GM12891 (cell line): ENCODE results near the gene ADAMTS17.

Experiments
- POLR2A ChIP-seq: IDR thresholded peaks from 2 replicates; pipeline ENCODE4 v1.6.1; 2011; ENCODE audit warnings: low read depth, low read length, control low read depth
- POLR2AphosphoS5 ChIP-seq: IDR thresholded peaks from 2 replicates; pipeline ENCODE4 v1.6.1; 2011; ENCODE audit warnings: low read depth, low read length, control low read depth
- POU2F2 ChIP-seq: IDR thresholded peaks from 2 replicates; pipeline ENCODE4 v1.6.1; 2011; ENCODE audit warnings: low read depth, mild to moderate bottlenecking, control low read depth, low read length, moderate library complexity
- SPI1 ChIP-seq: IDR thresholded peaks from 2 replicates; pipeline ENCODE4 v1.6.1; 2011; ENCODE audit warnings: low read depth, low read length, control low read depth
- TAF1 ChIP-seq: IDR thresholded peaks from 2 replicates; pipeline ENCODE4 v1.6.1; 2011; ENCODE audit warnings: low read depth, low read length, control low read depth

GRCh38 chr15:100095541-100096247 is 246.1 kb downstream of the ADAMTS17 start:
- TF ChIP-seq TAF1 (no peak), POLR2A (no peak), POU2F2 (no peak), POLR2AphosphoS5 (no peak), SPI1 (no peak)
